K562 (cell line): ENCODE results near the gene PDE12. TPM values are rescaled to one million over a fixed set of nuclear protein-coding genes. Genes with fewer than 3 reads are reported as not detected.

Experiments used
- ATAC-seq: fragments of 200-7000 bp; cut with Tn5 transposase; 3 replicates; pipeline ENCODE4 v1.9.1; 2020; ENCODE audit warnings: moderate library complexity
- BruUV-seq: library from RNA; stranded (reverse); fragments of 400-500 nt; replicated peaks from 2 replicates; lab custom pipeline; 2021; lab: Mats Ljungman, UMichigan
- CTCF ChIA-PET: fragments of 300-600 bp; formaldehyde crosslinking; extraction: SDS; loops from one replicate; lab custom pipeline; 2021; ENCODE audit warnings: low intra/inter-chr PET ratio; lab: Yijun Ruan, JAX
- POLR2A ChIA-PET: fragments of 300-600, 350-650 bp; sonication (Branson Sonifier 250); formaldehyde crosslinking; extraction: SDS; loops from one replicate; lab custom pipeline; 2021; ENCODE audit warnings: antibody characterized with exemption, inconsistent platforms; lab: Yijun Ruan, JAX
- DNase-seq, 4 experiments: peaks; one replicate each; pipeline versions ENCODE4 v3.0.0 to v3.0.0-alpha.2; 2011 to 2018; ENCODE audit warnings: low spot score in 3 of 4, mixed read lengths in 3 of 4; ENCODE audit errors: extremely low read depth in 1 of 4
- FAIRE-seq: peaks from 2 replicates; lab custom pipeline; 2011; peaks lifted over from hg19 to GRCh38; lab: Jason Lieb, UNC
- H2AFZ ChIP-seq: 2 replicates; pipeline ENCODE4 v1.6.0; 2011; ENCODE audit warnings: low read depth, low read length, control low read depth, inconsistent platforms
- H3K27ac ChIP-seq: fragments of 200-600 bp; 3 replicates; pipeline ENCODE4 v1.8.0; 2011; ENCODE audit warnings: low read depth, mild to moderate bottlenecking, control low read depth, inconsistent platforms, low read length, moderate library complexity, mixed read lengths; ENCODE audit errors: extremely low read depth
- H3K27me3 ChIP-seq, 2 experiments: fragments of 300-600 bp in 1 of 2; 2 replicates in 1 of 2; 3 replicates in 1 of 2; pipeline versions ENCODE4 v1.6.0 to v1.8.0; 2011; ENCODE audit warnings: inconsistent platforms in 2 of 2, low read length in 2 of 2, mild to moderate bottlenecking in 1 of 2, mixed read lengths in 1 of 2, moderate library complexity in 1 of 2; ENCODE audit not compliant: control insufficient read depth in 2 of 2, insufficient read depth in 2 of 2
- H3K36me3 ChIP-seq: fragments of 300-600 bp; 3 replicates; pipeline ENCODE4 v1.8.0; 2011; ENCODE audit warnings: mild to moderate bottlenecking, low read length, inconsistent platforms; ENCODE audit not compliant: control insufficient read depth, insufficient read depth
- H3K4me1 ChIP-seq, 2 experiments: fragments of 200-600 bp in 1 of 2; replicated peaks in 1 of 2; 2 replicates in 1 of 2; 3 replicates in 1 of 2; pipeline versions ENCODE4 v1.5.1 to v1.8.0; 2011; ENCODE audit warnings: inconsistent platforms in 2 of 2, low read length in 2 of 2, mild to moderate bottlenecking in 1 of 2, mixed read lengths in 1 of 2, moderate library complexity in 1 of 2; ENCODE audit not compliant: control insufficient read depth in 2 of 2, insufficient read depth in 2 of 2
- H3K4me2 ChIP-seq: 2 replicates; pipeline ENCODE4 v1.6.1; 2011; ENCODE audit warnings: low read length, control low read depth, inconsistent platforms, mixed read lengths; ENCODE audit not compliant: insufficient read depth
- H3K4me3 ChIP-seq: fragments of 200-600 bp; sonication (generic), shearing (Covaris generic); 2 replicates; pipeline ENCODE4 v1.5.1; 2016; ENCODE audit warnings: control low read depth, inconsistent platforms
- H3K79me2 ChIP-seq: fragments of 200-600 bp; 3 replicates; pipeline ENCODE4 v1.8.0; 2011; ENCODE audit warnings: low read length, inconsistent platforms; ENCODE audit not compliant: control insufficient read depth, insufficient read depth
- H3K9ac ChIP-seq, 2 experiments: 2 replicates each; pipeline versions ENCODE4 v1.6.0 to v1.6.1; 2011; ENCODE audit warnings: low read depth in 2 of 2, low read length in 2 of 2, control low read depth in 1 of 2, inconsistent platforms in 1 of 2, mild to moderate bottlenecking in 1 of 2, mixed read lengths in 1 of 2; ENCODE audit not compliant: insufficient read depth in 1 of 2
- H3K9me1 ChIP-seq: one replicate; pipeline ENCODE4 v1.6.0; 2011; ENCODE audit warnings: inconsistent platforms, mild to moderate bottlenecking, low read length, moderate library complexity; ENCODE audit not compliant: control insufficient read depth, insufficient read depth
- H3K9me3 ChIP-seq: replicated peaks from 2 replicates; pipeline ENCODE4 v1.5.1; 2011; ENCODE audit warnings: low read depth, low read length, inconsistent platforms; ENCODE audit not compliant: control insufficient read depth, insufficient read depth
- H4K20me1 ChIP-seq: replicated peaks from 2 replicates; pipeline ENCODE4 v1.6.1; 2011; ENCODE audit warnings: low read length, inconsistent platforms, mixed read lengths; ENCODE audit not compliant: control insufficient read depth, insufficient read depth
- CGGBP1 ChIP-seq: fragments of 250-450 bp; sonication (Bioruptor Pico); IDR thresholded peaks from 2 replicates; pipeline ENCODE4 v1.9.0; 2021; ENCODE audit warnings: mild to moderate bottlenecking
- CREB1 ChIP-seq, 2 experiments: sonication (generic) in 1 of 2; formaldehyde crosslinking in 1 of 2; IDR thresholded peaks; 2 replicates each; pipeline versions ENCODE4 v1.6.1 to v1.8.0; 2012 to 2022; ENCODE audit warnings: inconsistent platforms in 1 of 2, mild to moderate bottlenecking in 1 of 2, missing genetic modification reagents in 1 of 2, moderate library complexity in 1 of 2
- FOXA3 ChIP-seq, 2 experiments: fragments of 450-650 bp in 1 of 2; sonication (generic) in 1 of 2; formaldehyde crosslinking; IDR thresholded peaks in 1 of 2; conservative IDR thresholded peaks in 1 of 2; 2 replicates each; pipeline versions ENCODE4 v1.4.0 to v1.8.0; 2020 to 2022; ENCODE audit warnings: mild to moderate bottlenecking in 2 of 2, missing genetic modification reagents in 1 of 2
- HMG20A ChIP-seq: fragments of 450-650 bp; formaldehyde crosslinking; conservative IDR thresholded peaks from 2 replicates; pipeline ENCODE4 v1.4.0; 2020; ENCODE audit warnings: mild to moderate bottlenecking, mixed read lengths
- MLLT1 ChIP-seq, 2 experiments: fragments of 450-650 bp; IDR thresholded peaks; 2 replicates each; pipeline ENCODE4 v1.6.1; 2016
- MNT ChIP-seq, 2 experiments: fragments of 450-650 bp; conservative IDR thresholded peaks; 2 replicates each; pipeline ENCODE4 v1.6.1; 2017; ENCODE audit warnings: mild to moderate bottlenecking in 2 of 2, moderate library complexity in 2 of 2
- PHF8 ChIP-seq: fragments of 200-600 bp; sonication (generic); IDR thresholded peaks from 2 replicates; pipeline ENCODE4 v1.6.1; 2012; ENCODE audit warnings: mixed run types, mild to moderate bottlenecking, inconsistent platforms, low read length, moderate library complexity, borderline replicate concordance
- POLR2A ChIP-seq: fragments of 450-650 bp; conservative IDR thresholded peaks from 2 replicates; pipeline ENCODE4 v1.6.1; 2016
- SMAD1 ChIP-seq: fragments of 150-350 bp; IDR thresholded peaks from 2 replicates; pipeline ENCODE4 v1.6.1; 2014; ENCODE audit warnings: low read length, low read depth; ENCODE audit not compliant: partially characterized antibody
- TAF7 ChIP-seq: fragments of 450-650 bp; IDR thresholded peaks from 2 replicates; pipeline ENCODE4 v1.6.1; 2016; ENCODE audit warnings: missing genetic modification characterization, missing compliant biosample characterization
- XRCC5 ChIP-seq: fragments of 200-400 bp; formaldehyde crosslinking; IDR thresholded peaks from 2 replicates; pipeline ENCODE4 v1.6.1; 2017; ENCODE audit warnings: low read depth, mild to moderate bottlenecking, low read length
- ZNF408 ChIP-seq: fragments of 250-450 bp; sonication (Bioruptor Pico); IDR thresholded peaks from 2 replicates; pipeline ENCODE4 v1.4.0; 2020; ENCODE audit warnings: low read depth, mild to moderate bottlenecking, moderate library complexity
- WGBS: fragments of 100-300 bp; shearing (Covaris generic); methylation state at CpG from one replicate; pipeline ENCODE4 v1.1.6; 2016; ENCODE audit warnings: low coverage, mixed read lengths; ENCODE audit not compliant: insufficient coverage; ENCODE audit errors: missing lambda C conversion rate; 5-methylcytosine and 5-hydroxymethylcytosine counted together
- in situ Hi-C: fragments of 300-500 bp; cut with MboI; formaldehyde crosslinking; loops from 4 replicates; pipeline ENCODE4 v1.15.0; 2018; ENCODE audit warnings: inconsistent platforms, mixed read lengths
- intact Hi-C: fragments of 100-400 bp; cut with micrococcal nuclease; formaldehyde crosslinking; loops from 2 replicates; pipeline ENCODE4 v1.14.2; 2022
- polyA plus RNA-seq, 8 experiments: library from polyadenylated mRNA; depleted of rRNA in 4 of 8; stranded (reverse) in 5 of 8; unstranded in 3 of 8; fragments of >200 nt; fragmentation: Nextera tagmentation in 2 of 8; fragmentation: Illumina TruSeq in 1 of 8; extraction: Ambion mirVana in 2 of 8; extraction: Trizol in 1 of 8; gene quantifications; 2 replicates each; pipeline versions ENCODE4 v1.2.1 to v1.2.3, GENCODE V29; 2011 to 2014; ENCODE audit warnings: inconsistent platforms in 1 of 8, missing spikeins in 1 of 8
- total RNA-seq, 7 experiments: library from RNA; depleted of rRNA in 6 of 7; stranded (reverse); fragments of >200 nt in 6 of 7; fragmentation: Illumina TruSeq in 2 of 7; extraction: Trizol in 2 of 7; gene quantifications; 2 replicates each; pipeline versions ENCODE4 v1.2.1 to v1.2.3, GENCODE V29; 2011 to 2021; ENCODE audit warnings: low replicate concordance in 1 of 7

Gene PDE12
- total and polyA plus RNA-seq, 9 of the 15 experiments (the other 6 are each of a cell fraction or from before 2014, with no cell fraction given): 2.1 to 20.5 (median 10.0) TPM

GRCh38 chr3:57569859-57570450 is 13.9 kb downstream of the PDE12 start:
- H3K4me1 ChIP-seq: no peaks in the 10 kb centered on the region; a peak in 1 of 5 replicates
- no peaks in the 10 kb centered on the region for H3K27me3 ChIP-seq
- BruUV-seq: no TSS peak
- no peak; the same call in 2 of the 3 replicates for ATAC-seq
- no peaks in the 10 kb centered on the region for H3K9me3 ChIP-seq
- FAIRE-seq: no peak
- peaks cover 61% of the 10 kb centered on the region; the same call in 2 of the 3 replicates for H3K36me3 ChIP-seq
- H3K79me2 ChIP-seq: no peaks in the 10 kb centered on the region
- no peak overlapping the region for H3K27ac ChIP-seq
- in situ Hi-C loops: no loop called here
- TF ChIP-seq ZNF408 (CRISPR knock-in tag) (no peak), POLR2A (0 out of 2 replicates have a peak, but pooled peaks have one; percentile 40)
- no peak overlapping the region for H2AFZ ChIP-seq
- ChIA-PET CTCF (no interaction called here), POLR2A (interaction anchor here (0.6 kb wide), 2 partner anchors 101 to 269 kb away, joined by 3 read pairs; no protein-coding TSS in a partner anchor)
- no peaks in the 10 kb centered on the region for H4K20me1 ChIP-seq
- 88% methylated on average over 3 of the region's 6 CpGs for WGBS
- no peak overlapping the region for H3K4me2 ChIP-seq
- intact Hi-C loops: no loop called here
- no peak overlapping the region for H3K4me3 ChIP-seq
- H3K9ac ChIP-seq: no peak overlapping the region
- DNase-seq: no peak
- H3K9me1 ChIP-seq: no peaks in the 10 kb centered on the region

- no peak overlapping the region for H2AFZ ChIP-seq
- POLR2A ChIA-PET: no interaction called here
- ATAC-seq (no peak), DNase-seq (no peak), FAIRE-seq (no peak)
- H3K4me1 ChIP-seq: no peaks in the 10 kb centered on the region; a peak in 1 of 5 replicates
- H3K9me1 ChIP-seq: no peaks in the 10 kb centered on the region
- no peaks in the 10 kb centered on the region for H3K27me3 ChIP-seq
- BruUV-seq: no TSS peak
- H3K4me3 ChIP-seq: no peak overlapping the region
- H3K4me2 ChIP-seq: no peak overlapping the region
- no peaks in the 10 kb centered on the region for H3K9me3 ChIP-seq
- H3K79me2 ChIP-seq: peaks cover 5% of the 10 kb centered on the region; the same call in 1 of the 3 replicates
- no peak overlapping the region for H3K9ac ChIP-seq
- H3K36me3 ChIP-seq: peaks cover 66% of the 10 kb centered on the region; the same call in 2 of the 3 replicates
- intact Hi-C loops: no loop called here
- no peak overlapping the region for H3K27ac ChIP-seq
- CTCF ChIA-PET: no interaction called here
- no peaks in the 10 kb centered on the region for H4K20me1 ChIP-seq
- 92% methylated on average over 1 of the region's 2 CpGs for WGBS
- in situ Hi-C loops: no loop called here
- TF ChIP-seq HMG20A (CRISPR knock-in tag) (no peak), TAF7 (tag) (no peak), CGGBP1 (CRISPR knock-in tag) (no peak), MLLT1 (IDR thresholded peaks at IDR 0.05) (no peak), SMAD1 (no peak), PHF8 (no peak), FOXA3 (CRISPR knock-in tag; conservative IDR thresholded peaks at IDR 0.05 in 1 of 2, IDR thresholded peaks at IDR 0.05 in 1 of 2) (no peak), CREB1 (IDR thresholded peaks at IDR 0.05) (no peak), CREB1 (CRISPR knock-in tag; IDR thresholded peaks at IDR 0.05) (no peak), MNT (conservative IDR thresholded peaks at IDR 0.05) (no peak), XRCC5 (no peak)
These were observed 14.8 kb downstream of the PDE12 start for GRCh38 chr3:57570878-57571277.
